Measurements from ENCODE around the gene HM13.

The HM13 gene

DNA sequence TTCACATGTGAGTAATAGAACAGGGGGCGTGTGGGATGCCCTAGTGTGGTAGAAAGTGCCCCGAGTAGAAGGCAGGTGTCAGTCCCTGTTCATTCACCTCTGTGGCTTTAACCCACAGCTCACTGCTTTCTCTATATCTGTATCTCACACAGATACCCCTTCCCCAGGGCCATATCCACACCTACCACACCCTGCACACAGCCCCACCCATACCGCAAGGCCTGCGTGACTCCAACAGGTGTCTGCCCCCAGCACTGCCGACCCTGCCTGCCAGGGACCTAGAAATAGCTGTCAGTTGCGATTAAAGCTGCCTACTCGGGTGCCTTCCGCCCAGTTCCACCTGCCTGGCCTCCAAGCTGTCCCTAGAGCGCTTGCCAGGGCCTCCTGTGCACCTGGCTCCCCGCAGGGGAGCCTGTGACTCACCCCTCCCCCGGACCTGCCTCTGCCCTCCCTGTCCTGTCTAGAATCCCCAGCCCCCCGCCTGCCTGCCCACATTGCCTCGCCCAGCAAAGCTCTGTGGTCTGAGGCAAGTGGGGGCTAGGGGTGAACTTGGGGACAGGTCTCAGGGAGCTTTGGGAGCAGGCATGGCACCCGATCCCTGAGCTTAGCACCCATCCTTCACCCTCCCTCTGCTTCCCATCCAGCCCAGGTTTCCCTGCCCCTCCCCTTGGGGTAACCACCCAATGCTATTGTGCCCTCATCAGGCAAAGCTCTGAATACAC lies 52.6 kb downstream of the HM13 start:
- peak overlapping the region; percentile 56 to 62 for H3K9ac ChIP-seq (ENCODE audit: low read depth in 1 of 2, low read length in 2 of 2)
- H3K9me3 ChIP-seq (ENCODE audit: control insufficient read depth in 2 of 2, low read length in 2 of 2): no peaks in the 10 kb centered on the region
- peak overlapping the region; percentile 7 to 48 for H3K4me3 ChIP-seq (ENCODE audit: low read length in 2 of 2)
- H3K36me3 ChIP-seq (ENCODE audit: control insufficient read depth in 2 of 2, insufficient read depth in 2 of 2, low read length in 2 of 2): peaks cover 21 to 35% of the 10 kb centered on the region in 2 donors
- H3K27ac ChIP-seq (ENCODE audit: low read depth in 2 of 2, low read length in 2 of 2): peak overlapping the region; percentile 76
- H3K4me1 ChIP-seq (ENCODE audit: control insufficient read depth in 2 of 2, insufficient read depth in 2 of 2, low read length in 2 of 2): peaks cover 32 to 40% of the 10 kb centered on the region in 2 donors
- no peaks in the 10 kb centered on the region for H3K27me3 ChIP-seq (ENCODE audit: control insufficient read depth in 2 of 2, insufficient read depth in 2 of 2, low read length in 2 of 2)

DNA sequence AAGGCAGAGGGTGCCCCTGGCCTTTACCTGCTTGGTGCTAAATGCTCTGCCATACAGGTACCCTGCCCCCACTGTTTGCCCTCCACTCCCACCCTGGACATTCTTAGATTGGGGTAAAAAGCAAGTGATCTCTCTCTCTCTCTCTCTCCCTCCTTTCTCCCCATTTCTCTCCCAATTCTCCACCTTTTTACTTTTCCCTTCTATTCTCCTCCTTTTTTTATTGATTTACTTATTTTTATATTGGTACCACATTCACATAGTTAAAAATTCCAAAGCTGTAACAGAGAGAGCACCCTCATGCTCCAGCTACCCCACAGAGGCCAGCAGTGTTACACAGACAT lies 53.1 kb downstream of the HM13 start:
- peaks cover 33 to 43% of the 10 kb centered on the region in 2 donors for H3K4me1 ChIP-seq (ENCODE audit: control insufficient read depth in 2 of 2, insufficient read depth in 2 of 2, low read length in 2 of 2)
- no peaks in the 10 kb centered on the region for H3K27me3 ChIP-seq (ENCODE audit: control insufficient read depth in 2 of 2, insufficient read depth in 2 of 2, low read length in 2 of 2)
- H3K4me3 ChIP-seq (ENCODE audit: low read length in 2 of 2): peak overlapping the region in 1 of 2 donors; percentile 7
- H3K9me3 ChIP-seq (ENCODE audit: control insufficient read depth in 2 of 2, low read length in 2 of 2): no peaks in the 10 kb centered on the region
- H3K36me3 ChIP-seq (ENCODE audit: control insufficient read depth in 2 of 2, insufficient read depth in 2 of 2, low read length in 2 of 2): peaks cover 15 to 30% of the 10 kb centered on the region in 2 donors
- peak overlapping the region in 1 of 2 donors; percentile 62 for H3K9ac ChIP-seq (ENCODE audit: low read depth in 1 of 2, low read length in 2 of 2)
- H3K27ac ChIP-seq (ENCODE audit: low read depth in 2 of 2, low read length in 2 of 2): peak overlapping the region; percentile 76

DNA sequence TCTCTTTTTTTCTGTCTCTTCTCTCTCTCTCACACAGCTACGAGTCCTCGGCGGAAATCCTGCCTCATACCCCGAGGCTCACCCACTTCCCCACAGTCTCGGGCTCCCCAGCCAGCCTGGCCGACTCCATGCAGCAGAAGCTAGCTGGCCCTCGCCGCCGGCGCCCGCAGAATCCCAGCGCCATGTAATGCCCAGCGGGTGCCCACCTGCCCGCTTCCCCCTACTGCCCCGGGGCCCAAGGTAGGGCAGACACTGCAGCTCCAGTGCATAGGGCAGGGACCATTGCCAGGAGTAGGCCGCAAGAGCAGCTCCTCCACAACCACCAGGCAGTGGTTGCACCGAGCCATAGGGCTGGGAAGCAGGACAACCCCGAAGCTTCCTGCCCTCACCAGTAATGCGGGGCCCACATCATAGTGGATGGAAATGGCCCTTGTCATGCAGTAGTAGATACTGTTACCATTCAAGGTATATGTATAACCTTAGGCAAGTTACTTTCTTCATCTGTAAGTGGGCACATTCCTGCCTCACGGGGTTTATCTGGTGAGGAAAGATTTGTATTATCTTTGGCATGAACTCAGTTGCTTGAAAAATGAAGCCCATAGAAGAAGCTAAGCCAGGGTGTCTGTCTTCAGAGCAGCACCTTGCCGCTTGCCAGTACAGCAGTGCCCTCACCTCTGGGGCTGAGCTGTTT lies 53.9 kb downstream of the HM13 start:
- peak overlapping the region in 1 of 2 donors; percentile 72 for H3K27ac ChIP-seq (ENCODE audit: low read depth in 2 of 2, low read length in 2 of 2)

DNA sequence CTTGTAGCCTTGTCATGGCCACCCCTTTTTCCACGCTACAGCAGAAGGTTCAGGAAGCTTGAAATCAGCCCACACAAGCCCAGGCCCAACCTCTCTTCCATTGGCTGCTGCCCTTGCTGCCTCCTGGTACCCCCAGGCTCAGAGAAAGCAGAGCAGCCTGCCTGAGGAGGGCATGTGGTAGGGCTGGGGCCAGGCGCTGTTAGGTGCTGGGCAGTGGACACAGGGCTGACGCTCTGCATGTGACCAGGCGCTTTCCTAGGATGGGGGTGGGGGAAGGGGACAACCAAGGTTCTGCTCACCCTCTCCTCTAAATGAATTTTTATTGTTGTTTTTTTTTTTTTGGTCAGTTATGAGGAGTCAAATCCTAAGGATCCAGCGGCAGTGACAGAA lies 54.5 kb downstream of the HM13 start:
- Histone ChIP-seq H3K27ac (ENCODE audit: low read depth in 2 of 2, low read length in 2 of 2) (peak overlapping the region in 1 of 2 donors; percentile 72), H3K9ac (ENCODE audit: low read depth in 1 of 2, low read length in 2 of 2) (no peak overlapping the region), H3K4me1 (ENCODE audit: control insufficient read depth in 2 of 2, insufficient read depth in 2 of 2, low read length in 2 of 2) (peaks cover 36 to 52% of the 10 kb centered on the region in 2 donors), H3K36me3 (ENCODE audit: control insufficient read depth in 2 of 2, insufficient read depth in 2 of 2, low read length in 2 of 2) (peaks cover 14 to 26% of the 10 kb centered on the region in 2 donors), H3K9me3 (ENCODE audit: control insufficient read depth in 2 of 2, low read length in 2 of 2) (no peaks in the 10 kb centered on the region), H3K27me3 (ENCODE audit: control insufficient read depth in 2 of 2, insufficient read depth in 2 of 2, low read length in 2 of 2) (no peaks in the 10 kb centered on the region), H3K4me3 (ENCODE audit: low read length in 2 of 2) (no peak overlapping the region)

More for the DNA sequence above, 53.9 kb downstream of the HM13 start:
- no peak overlapping the region for H3K9ac ChIP-seq (ENCODE audit: low read depth in 1 of 2, low read length in 2 of 2)
- H3K27me3 ChIP-seq (ENCODE audit: control insufficient read depth in 2 of 2, insufficient read depth in 2 of 2, low read length in 2 of 2): no peaks in the 10 kb centered on the region
- no peak overlapping the region for H3K4me3 ChIP-seq (ENCODE audit: low read length in 2 of 2)
- H3K9me3 ChIP-seq (ENCODE audit: control insufficient read depth in 2 of 2, low read length in 2 of 2): no peaks in the 10 kb centered on the region
- peaks cover 34 to 47% of the 10 kb centered on the region in 2 donors for H3K4me1 ChIP-seq (ENCODE audit: control insufficient read depth in 2 of 2, insufficient read depth in 2 of 2, low read length in 2 of 2)
- peaks cover 14 to 26% of the 10 kb centered on the region in 2 donors for H3K36me3 ChIP-seq (ENCODE audit: control insufficient read depth in 2 of 2, insufficient read depth in 2 of 2, low read length in 2 of 2)

DNA sequence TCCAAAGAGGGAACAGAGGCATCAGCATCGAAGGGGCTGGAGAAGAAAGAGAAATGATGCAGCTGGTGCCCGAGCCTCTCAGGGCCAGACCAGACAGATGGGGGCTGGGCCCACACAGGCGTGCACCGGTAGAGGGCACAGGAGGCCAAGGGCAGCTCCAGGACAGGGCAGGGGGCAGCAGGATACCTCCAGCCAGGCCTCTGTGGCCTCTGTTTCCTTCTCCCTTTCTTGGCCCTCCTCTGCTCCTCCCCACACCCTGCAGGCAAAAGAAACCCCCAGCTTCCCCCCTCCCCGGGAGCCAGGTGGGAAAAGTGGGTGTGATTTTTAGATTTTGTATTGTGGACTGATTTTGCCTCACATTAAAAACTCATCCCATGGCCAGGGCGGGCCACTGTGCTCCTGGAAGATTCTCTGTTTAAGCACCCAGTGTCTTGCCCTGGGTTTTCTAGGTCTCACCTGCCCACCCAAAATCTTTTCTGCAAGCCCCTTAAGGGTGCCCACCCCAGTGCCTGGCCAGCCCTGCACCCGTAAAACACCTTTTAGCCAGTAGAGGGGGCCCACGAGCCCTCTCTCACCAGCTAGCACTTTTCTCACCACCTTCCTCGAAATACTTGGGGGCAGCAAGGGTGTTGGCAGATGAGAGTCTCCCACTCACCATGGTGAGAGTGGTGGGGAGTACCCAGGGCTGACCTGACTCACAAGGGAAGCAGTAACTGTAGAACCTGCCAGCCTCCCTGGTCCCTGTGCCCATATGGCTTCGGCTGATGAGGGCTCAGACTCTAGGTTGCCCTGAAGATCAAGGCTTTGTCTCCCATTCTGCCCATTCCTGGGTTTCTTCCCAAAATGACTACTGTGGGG lies 55.1 kb downstream of the HM13 start:
- Histone ChIP-seq H3K36me3 (ENCODE audit: control insufficient read depth in 2 of 2, insufficient read depth in 2 of 2, low read length in 2 of 2) (peaks cover 9 to 21% of the 10 kb centered on the region in 2 donors), H3K4me1 (ENCODE audit: control insufficient read depth in 2 of 2, insufficient read depth in 2 of 2, low read length in 2 of 2) (peaks cover 40 to 55% of the 10 kb centered on the region in 2 donors), H3K9ac (ENCODE audit: low read depth in 1 of 2, low read length in 2 of 2) (peak overlapping the region; percentile 52 to 58)

DNA sequence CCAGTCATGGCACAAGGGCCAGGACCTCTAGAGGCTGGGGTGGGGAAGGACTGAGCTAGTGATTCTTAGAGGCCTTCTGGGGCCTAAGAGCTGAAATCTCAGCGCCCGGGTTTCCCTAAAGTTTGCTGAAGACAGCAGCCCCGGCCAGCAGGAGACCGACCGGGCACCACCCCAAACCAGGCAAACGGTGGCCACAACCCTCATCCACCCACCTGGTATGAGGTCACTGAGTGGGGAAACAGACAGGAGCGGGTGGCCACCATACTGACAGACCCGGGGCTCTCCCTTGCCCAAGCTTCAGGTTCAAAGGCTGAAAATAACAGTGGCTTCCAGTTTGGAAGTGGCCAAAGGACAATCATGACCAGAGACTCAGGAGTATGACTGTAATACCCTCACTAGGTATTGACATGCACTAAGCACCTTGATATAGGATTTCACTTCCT lies 55.8 kb downstream of the HM13 start:
- Histone ChIP-seq H3K4me1 (ENCODE audit: control insufficient read depth in 2 of 2, insufficient read depth in 2 of 2, low read length in 2 of 2) (peaks cover 40 to 55% of the 10 kb centered on the region in 2 donors), H3K27ac (ENCODE audit: low read depth in 2 of 2, low read length in 2 of 2) (peak overlapping the region; percentile 72 to 77), H3K9me3 (ENCODE audit: control insufficient read depth in 2 of 2, low read length in 2 of 2) (no peaks in the 10 kb centered on the region), H3K27me3 (ENCODE audit: control insufficient read depth in 2 of 2, insufficient read depth in 2 of 2, low read length in 2 of 2) (no peaks in the 10 kb centered on the region), H3K36me3 (ENCODE audit: control insufficient read depth in 2 of 2, insufficient read depth in 2 of 2, low read length in 2 of 2) (peaks cover 9 to 18% of the 10 kb centered on the region in 2 donors), H3K9ac (ENCODE audit: low read depth in 1 of 2, low read length in 2 of 2) (peak overlapping the region; percentile 24 to 58), H3K4me3 (ENCODE audit: low read length in 2 of 2) (no peak overlapping the region)

More for the DNA sequence above, 55.1 kb downstream of the HM13 start:
- H3K4me3 ChIP-seq (ENCODE audit: low read length in 2 of 2): no peak overlapping the region
- no peaks in the 10 kb centered on the region for H3K27me3 ChIP-seq (ENCODE audit: control insufficient read depth in 2 of 2, insufficient read depth in 2 of 2, low read length in 2 of 2)
- no peaks in the 10 kb centered on the region for H3K9me3 ChIP-seq (ENCODE audit: control insufficient read depth in 2 of 2, low read length in 2 of 2)
- H3K27ac ChIP-seq (ENCODE audit: low read depth in 2 of 2, low read length in 2 of 2): peak overlapping the region; percentile 72 to 77

DNA sequence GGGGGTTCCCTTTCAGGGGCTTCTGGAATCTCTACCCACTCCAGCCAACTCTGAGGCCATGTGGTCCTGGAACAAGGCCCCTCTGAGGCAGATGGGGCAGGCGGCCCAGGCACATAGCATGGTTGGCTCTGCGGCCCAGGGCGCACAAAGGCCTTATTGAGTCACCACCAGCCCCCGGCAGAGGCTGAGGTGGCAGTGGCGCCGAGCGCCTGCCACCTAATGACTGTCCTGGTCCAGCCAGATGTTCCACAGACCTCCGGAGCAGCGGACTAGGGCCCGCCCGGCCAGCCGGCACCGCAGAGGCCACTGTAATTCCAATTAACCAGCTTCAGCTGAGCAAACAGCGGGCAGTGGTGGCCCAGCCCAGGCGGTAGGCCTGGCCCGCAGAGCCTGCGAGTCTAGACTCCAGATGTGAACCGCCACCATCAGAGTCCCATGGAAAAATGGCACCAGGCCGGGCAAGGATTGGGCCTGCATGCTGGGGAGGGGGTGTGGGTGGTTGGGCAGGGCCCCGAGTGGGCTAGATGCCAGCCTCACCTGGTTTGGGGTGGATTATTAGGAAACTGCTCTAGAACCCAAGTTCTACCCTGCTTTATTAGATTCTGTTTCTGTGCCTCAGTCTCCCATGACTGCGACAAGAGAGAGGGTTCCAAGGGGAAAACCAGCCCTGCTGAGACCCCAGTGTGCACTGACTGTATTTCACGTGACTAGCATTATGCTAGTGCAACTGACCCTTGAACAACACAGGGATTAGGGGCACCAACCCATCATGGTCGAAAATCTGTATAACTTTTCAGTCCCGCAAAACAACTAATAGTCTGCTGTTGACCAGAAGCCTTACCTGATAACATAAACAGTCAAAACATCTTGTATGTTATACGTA lies 56.7 kb downstream of the HM13 start:
- no peaks in the 10 kb centered on the region for H3K9me3 ChIP-seq (ENCODE audit: control insufficient read depth in 2 of 2, low read length in 2 of 2)
- H3K27me3 ChIP-seq (ENCODE audit: control insufficient read depth in 2 of 2, insufficient read depth in 2 of 2, low read length in 2 of 2): no peaks in the 10 kb centered on the region
- H3K9ac ChIP-seq (ENCODE audit: low read depth in 1 of 2, low read length in 2 of 2): peak overlapping the region in 1 of 2 donors; percentile 58
- H3K36me3 ChIP-seq (ENCODE audit: control insufficient read depth in 2 of 2, insufficient read depth in 2 of 2, low read length in 2 of 2): peaks cover 9 to 18% of the 10 kb centered on the region in 2 donors
- H3K27ac ChIP-seq (ENCODE audit: low read depth in 2 of 2, low read length in 2 of 2): peak overlapping the region; percentile 72 to 77
- H3K4me3 ChIP-seq (ENCODE audit: low read length in 2 of 2): no peak overlapping the region
- peaks cover 40 to 50% of the 10 kb centered on the region in 2 donors for H3K4me1 ChIP-seq (ENCODE audit: control insufficient read depth in 2 of 2, insufficient read depth in 2 of 2, low read length in 2 of 2)

DNA sequence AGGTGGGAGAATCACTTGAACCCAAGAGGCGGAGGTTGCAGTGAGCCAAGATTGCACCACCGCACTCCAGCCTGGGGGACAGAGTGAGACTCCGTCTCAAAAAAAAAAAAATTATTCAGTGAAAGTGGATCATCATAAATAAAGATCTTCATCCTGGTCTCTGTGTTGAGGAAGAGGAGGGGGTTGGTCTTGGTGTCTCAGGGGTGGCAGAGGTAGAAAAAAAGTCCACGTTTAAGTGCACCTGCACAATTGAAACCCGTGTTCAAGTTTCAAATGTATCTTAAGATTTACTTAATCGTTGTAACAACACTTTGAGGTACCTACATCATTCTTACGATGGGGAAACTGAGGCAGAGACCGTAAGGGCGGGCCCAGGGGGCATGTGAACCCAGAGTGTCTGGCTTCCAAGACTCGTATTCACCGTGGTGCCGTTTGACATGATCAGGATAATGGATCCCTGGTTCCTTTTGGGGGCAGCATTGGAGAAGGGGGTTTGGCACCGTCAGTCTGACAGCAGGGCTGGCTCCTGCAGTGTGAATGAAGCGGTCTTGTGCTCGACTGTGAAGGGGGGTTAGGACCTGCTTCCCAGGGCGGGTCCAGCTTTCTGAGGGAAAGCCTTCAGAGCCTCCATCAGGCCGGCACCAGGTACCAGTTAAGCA lies 57.9 kb downstream of the HM13 start:
- peak overlapping the region; percentile 71 to 83 for H3K4me3 ChIP-seq (ENCODE audit: low read length in 2 of 2)
- H3K36me3 ChIP-seq (ENCODE audit: control insufficient read depth in 2 of 2, insufficient read depth in 2 of 2, low read length in 2 of 2): peaks cover 4 to 12% of the 10 kb centered on the region in 2 donors
- peak overlapping the region; percentile 91 to 94 for H3K9ac ChIP-seq (ENCODE audit: low read depth in 1 of 2, low read length in 2 of 2)
- no peaks in the 10 kb centered on the region for H3K27me3 ChIP-seq (ENCODE audit: control insufficient read depth in 2 of 2, insufficient read depth in 2 of 2, low read length in 2 of 2)
- no peaks in the 10 kb centered on the region for H3K9me3 ChIP-seq (ENCODE audit: control insufficient read depth in 2 of 2, low read length in 2 of 2)
- peak overlapping the region; percentile 91 to 96 for H3K27ac ChIP-seq (ENCODE audit: low read depth in 2 of 2, low read length in 2 of 2)
- peaks cover 30 to 38% of the 10 kb centered on the region in 2 donors for H3K4me1 ChIP-seq (ENCODE audit: control insufficient read depth in 2 of 2, insufficient read depth in 2 of 2, low read length in 2 of 2)
